T-helper 17 cell (primary cell): ENCODE measurements around the gene ZC3H12C. TPM values are rescaled to one million over a fixed set of nuclear protein-coding genes. Genes with fewer than 3 reads are reported as not detected.

ENCODE experiments used
- ATAC-seq: fragments of 150-1000 bp; cut with Tn5 transposase; 2 replicates; pipeline ENCODE4 v1.10.0; 2021; ENCODE audit warnings: mild to moderate bottlenecking, moderate library complexity
- DNase-seq, 3 donors: peaks; one replicate each; pipeline versions ENCODE4 v3.0.0 to v3.0.0-alpha.2; 2020 to 2021
- H3K9me3 ChIP-seq: one replicate; pipeline ENCODE4 v1.7.0; 2013; ENCODE audit warnings: low read length, mild to moderate bottlenecking; ENCODE audit not compliant: control insufficient read depth, poor library complexity, severe bottlenecking
- H3K27ac Mint-ChIP-seq: one replicate; pipeline ENCODE4 v1.8.0; 2022; ENCODE audit warnings: mild to moderate bottlenecking, moderate library complexity, mixed read lengths
- H3K27me3 Mint-ChIP-seq: one replicate; pipeline ENCODE4 v1.8.0; 2022; ENCODE audit warnings: mixed read lengths
- H3K36me3 Mint-ChIP-seq: one replicate; pipeline ENCODE4 v1.8.0; 2022; ENCODE audit warnings: low read depth, mixed read lengths
- H3K4me1 Mint-ChIP-seq: one replicate; pipeline ENCODE4 v1.8.0; 2022; ENCODE audit warnings: mild to moderate bottlenecking, mixed read lengths
- H3K4me3 Mint-ChIP-seq: one replicate; pipeline ENCODE4 v1.8.0; 2022; ENCODE audit warnings: mild to moderate bottlenecking, moderate library complexity, mixed read lengths
- total RNA-seq, 4 donors: library from RNA in 2 of 4; stranded (reverse) in 2 of 4; gene quantifications; one replicate each; pipeline ENCODE4 v1.2.3 and lab custom pipeline; 2022 to 2026

The ZC3H12C gene
- total RNA-seq, 2 donors from 2014 or later, result 0.15 to 0.91 TPM

DNA sequence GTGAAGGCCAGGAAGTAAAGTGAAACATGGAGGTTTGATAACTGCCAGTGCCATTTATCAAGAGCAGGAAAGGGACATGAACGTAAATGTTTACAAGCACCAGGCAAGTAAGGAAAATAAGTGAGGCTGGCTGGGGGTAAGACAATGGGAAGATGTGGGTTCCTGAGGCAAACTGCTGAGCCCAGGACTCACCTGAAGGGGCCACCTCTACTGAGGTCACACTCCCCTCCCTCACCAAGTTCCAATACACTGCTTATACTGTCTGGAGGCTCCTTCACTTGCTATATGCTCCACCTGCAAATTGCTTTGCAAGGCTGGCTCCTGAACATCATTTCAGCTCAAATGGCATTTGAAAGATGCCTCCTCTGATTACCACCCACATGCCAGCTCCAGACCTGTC is 10.3 kb upstream of the ZC3H12C start:
- no peaks in the 10 kb centered on the region for H3K4me1 Mint-ChIP-seq
- H3K27me3 Mint-ChIP-seq, result peaks cover 36% of the 10 kb centered on the region
- DNase-seq, result no peak
- no peaks in the 10 kb centered on the region for H3K9me3 ChIP-seq
- H3K36me3 Mint-ChIP-seq, result no peaks in the 10 kb centered on the region
- no peak for ATAC-seq
- no peak overlapping the region for H3K27ac Mint-ChIP-seq
- no peak overlapping the region for H3K4me3 Mint-ChIP-seq

DNA sequence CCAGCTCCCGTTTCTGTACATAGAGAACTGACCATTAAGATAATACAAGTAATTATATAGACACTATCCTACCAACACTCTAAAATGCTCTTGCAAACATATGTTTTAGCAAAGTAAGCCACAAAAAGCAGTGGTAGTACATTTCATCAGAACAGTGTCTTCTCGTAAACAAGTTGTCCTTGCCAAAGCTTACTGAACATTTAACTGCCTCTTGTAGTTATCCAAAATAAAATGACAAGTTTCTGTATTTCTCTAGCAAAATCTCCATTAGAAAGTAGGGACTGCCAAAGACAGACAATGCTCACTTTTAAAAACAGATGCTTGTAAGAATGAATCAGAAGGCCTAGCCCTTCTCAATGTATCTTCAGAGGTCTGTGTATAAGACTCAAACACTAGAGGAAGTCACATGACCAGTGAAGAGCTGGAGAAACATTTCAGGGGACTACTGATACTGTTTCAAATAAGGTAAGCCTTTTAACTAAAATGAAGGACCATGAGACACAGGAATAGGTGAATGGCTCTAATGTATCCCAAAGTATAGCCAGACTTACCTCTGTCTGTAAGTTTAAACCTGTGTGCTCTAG is 7.8 kb upstream of the ZC3H12C start:
- Mint-ChIP-seq H3K4me3 (no peak overlapping the region), H3K27me3 (peaks cover 44% of the 10 kb centered on the region), H3K27ac (no peak overlapping the region), H3K4me1 (no peaks in the 10 kb centered on the region), H3K36me3 (no peaks in the 10 kb centered on the region)
- DNase-seq, result no peak
- no peak for ATAC-seq
- no peaks in the 10 kb centered on the region for H3K9me3 ChIP-seq

DNA sequence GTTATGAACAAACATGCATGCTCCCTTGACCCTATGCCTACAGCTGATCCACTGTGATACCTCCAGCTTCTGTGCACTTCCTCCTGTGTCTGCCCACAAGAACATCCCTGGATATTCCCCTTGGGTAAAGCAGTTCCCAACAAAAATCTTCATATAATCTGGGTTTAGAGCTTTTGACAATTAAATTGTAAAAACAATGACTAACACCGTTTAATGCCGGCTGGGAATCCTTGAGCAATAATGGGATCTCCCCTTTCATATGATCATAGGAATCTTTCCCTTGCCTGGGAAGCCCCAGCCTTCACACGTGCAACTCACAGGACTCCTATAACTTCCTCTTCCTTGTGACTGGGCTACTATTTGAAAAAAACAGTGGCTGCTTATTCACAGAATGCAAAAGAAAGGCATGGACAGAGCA is 6.3 kb upstream of the ZC3H12C start:
- ATAC-seq, result no peak
- Mint-ChIP-seq H3K4me1 (no peaks in the 10 kb centered on the region), H3K4me3 (no peak overlapping the region), H3K27ac (no peak overlapping the region), H3K27me3 (peaks cover 35% of the 10 kb centered on the region), H3K36me3 (no peaks in the 10 kb centered on the region)
- H3K9me3 ChIP-seq, result no peaks in the 10 kb centered on the region
- DNase-seq, result no peak

DNA sequence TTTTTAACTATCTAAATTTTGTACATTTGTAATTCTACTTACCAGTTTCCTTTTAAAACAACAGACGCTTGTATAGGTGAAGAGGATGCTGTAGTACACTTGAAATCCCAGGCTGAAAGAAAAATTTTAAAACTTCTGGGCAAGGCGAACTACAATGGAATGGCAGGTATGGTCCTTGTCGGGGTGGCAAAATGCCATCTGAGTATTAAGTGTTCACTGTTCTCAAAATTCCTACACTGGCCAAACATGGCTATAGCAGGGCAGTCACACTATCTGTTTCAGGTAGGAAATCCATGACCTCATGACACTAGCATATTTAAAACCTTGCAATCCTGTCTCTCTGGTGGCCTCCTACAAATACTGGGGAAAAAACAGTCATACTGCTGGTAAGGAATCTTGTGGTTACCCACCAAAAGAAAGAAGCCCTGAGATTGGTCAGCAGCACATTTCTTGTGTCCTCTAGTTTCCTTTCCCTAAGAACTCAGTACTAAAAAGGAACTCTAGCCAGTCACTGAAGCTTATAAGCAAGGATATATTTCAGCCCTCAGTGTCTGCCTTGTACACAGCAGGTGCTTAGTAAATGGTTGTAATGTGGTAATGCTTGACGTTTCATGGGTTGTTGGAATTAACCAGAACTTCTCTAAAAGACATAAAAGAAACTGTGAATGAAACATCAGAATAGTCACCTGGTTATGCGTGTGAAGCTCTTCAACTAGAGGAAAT is 5.2 kb upstream of the ZC3H12C start:
- peaks cover 2% of the 10 kb centered on the region for H3K36me3 Mint-ChIP-seq
- DNase-seq, result no peak
- peaks cover 34% of the 10 kb centered on the region for H3K27me3 Mint-ChIP-seq
- H3K27ac Mint-ChIP-seq, result no peak overlapping the region
- no peak for ATAC-seq
- no peak overlapping the region for H3K4me3 Mint-ChIP-seq
- no peaks in the 10 kb centered on the region for H3K9me3 ChIP-seq
- H3K4me1 Mint-ChIP-seq, result peaks cover 6% of the 10 kb centered on the region

DNA sequence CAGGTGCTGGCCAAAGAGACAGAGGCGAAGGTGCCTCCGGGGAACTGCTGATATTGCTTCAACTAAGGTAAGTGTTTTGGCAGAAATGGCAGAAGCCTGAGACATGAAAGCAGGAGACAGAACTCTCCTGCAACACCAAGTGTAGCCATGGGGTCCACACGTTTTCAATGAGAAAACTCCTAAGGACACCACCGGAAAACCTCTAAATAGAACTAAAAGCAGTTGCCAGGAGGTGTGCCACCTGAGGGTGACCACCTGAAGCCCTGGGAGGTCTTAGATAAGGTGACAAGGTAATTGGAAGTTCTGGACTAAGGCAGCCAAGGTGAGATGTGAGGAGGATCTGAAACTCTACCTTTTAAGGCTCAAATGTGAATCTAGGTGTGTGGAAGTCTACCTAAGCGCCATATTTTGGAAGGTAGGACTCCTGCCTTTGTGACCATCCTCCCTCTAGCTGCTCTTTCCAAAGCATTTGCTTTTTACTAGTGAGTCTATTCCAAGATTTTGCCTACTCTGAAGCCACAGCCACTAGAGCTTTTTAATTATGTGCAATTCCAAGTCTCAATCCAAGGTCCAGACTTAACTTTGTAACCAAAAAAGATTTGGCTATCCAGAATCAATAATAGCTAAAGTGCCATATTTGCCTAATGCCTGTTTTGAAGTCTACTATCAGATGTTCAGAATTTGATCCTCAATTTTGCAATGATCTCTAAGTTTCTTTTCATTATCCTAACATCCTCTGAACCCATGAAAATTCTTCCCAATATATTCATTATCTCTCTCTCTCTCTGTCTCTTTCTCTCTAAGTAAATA is 4.5 kb upstream of the ZC3H12C start:
- Mint-ChIP-seq H3K27ac (no peak overlapping the region), H3K36me3 (peaks cover 2% of the 10 kb centered on the region), H3K4me1 (peaks cover 7% of the 10 kb centered on the region), H3K27me3 (peaks cover 30% of the 10 kb centered on the region), H3K4me3 (no peak overlapping the region)
- DNase-seq, result no peak
- ATAC-seq, result no peak
- no peaks in the 10 kb centered on the region for H3K9me3 ChIP-seq

DNA sequence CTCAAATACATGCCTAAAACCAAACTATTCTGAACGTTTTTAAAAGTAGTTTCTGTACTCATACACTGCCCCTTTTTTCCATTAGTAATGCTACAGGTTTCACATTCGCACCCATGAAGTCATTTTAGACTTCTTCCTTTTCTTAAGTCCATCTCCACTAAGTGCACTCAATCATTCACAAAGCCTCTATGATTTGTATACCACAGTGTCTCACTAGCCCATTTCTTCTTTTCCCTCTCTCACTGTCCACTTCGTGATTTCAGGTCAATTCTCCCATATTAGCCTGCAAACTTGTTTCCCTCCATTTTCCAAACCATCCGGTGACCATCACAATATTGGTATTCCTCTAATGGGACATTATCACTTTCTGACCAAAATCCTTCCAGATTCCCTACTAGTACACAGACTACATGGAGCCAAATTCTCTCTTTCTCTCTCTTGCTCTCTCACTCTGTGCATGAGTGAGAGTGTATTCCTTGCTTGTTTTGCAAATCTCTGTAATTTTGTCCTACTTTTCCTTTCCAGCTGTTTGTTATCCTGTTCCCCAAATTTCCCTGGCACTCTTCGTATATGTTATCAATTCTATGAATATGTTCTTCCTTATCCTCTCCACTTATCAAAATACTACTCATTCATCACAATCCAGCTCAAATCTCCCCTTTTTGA is 3.4 kb upstream of the ZC3H12C start:
- H3K36me3 Mint-ChIP-seq, result peaks cover 2% of the 10 kb centered on the region
- H3K4me3 Mint-ChIP-seq, result no peak overlapping the region
- ATAC-seq (no peak), DNase-seq (no peak)
- no peak overlapping the region for H3K27ac Mint-ChIP-seq
- H3K4me1 Mint-ChIP-seq, result peaks cover 9% of the 10 kb centered on the region
- H3K9me3 ChIP-seq, result no peaks in the 10 kb centered on the region
- peaks cover 36% of the 10 kb centered on the region for H3K27me3 Mint-ChIP-seq

DNA sequence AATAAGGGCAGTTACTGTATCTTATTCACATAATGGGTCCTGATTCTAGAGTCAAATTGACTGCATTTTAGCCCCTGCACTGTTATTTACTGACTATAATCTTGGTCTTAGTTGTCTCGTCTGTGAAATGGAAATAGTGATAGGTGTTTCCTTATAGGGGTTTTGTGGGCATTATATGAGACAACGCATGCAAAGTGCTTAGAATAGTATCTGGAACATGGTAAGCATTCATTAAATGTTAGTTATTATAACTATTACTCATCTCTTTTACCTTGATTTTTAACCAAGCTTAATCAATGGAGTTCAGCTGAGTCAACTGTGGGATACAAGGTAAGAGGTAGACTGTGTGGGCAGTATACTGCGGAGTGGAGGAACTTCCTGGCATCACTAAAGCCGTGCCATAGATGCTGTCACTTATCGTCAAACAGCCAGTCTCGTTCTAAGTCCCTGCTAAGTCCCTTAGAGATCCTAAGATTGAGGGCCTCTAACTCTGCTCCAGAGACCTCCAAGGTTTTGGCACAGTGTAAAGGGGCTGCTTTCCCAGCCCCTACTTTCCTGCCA is 2.6 kb upstream of the ZC3H12C start:
- no peak for ATAC-seq
- Mint-ChIP-seq H3K27me3 (peaks cover 41% of the 10 kb centered on the region), H3K27ac (no peak overlapping the region)

DNA sequence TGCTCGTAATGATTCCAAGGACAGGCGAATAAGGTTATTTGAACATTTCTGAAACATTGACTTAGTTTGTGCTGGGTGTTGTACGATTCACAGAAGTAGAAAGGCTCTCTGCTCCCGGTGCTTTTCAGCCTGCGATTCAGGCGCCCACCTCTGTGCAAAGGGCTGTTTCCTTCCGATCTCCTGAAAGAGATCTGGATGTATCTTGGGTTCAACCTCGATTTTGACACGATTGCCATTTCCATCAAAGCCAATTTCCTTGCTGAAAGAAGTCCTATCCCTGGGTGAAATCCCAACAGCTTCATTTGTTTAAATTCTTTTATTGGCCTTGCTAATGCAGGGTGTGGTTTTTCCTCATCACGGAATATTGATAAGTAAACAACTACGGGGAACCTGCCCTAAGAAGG is 1.1 kb upstream of the ZC3H12C start:
- DNase-seq, result no peak
- peak overlapping the region; percentile 91 for H3K4me3 Mint-ChIP-seq
- ATAC-seq, result no peak
- H3K27me3 Mint-ChIP-seq, result peaks cover 38% of the 10 kb centered on the region
- peaks cover 2% of the 10 kb centered on the region for H3K36me3 Mint-ChIP-seq
- peaks cover 9% of the 10 kb centered on the region for H3K4me1 Mint-ChIP-seq
- H3K27ac Mint-ChIP-seq, result no peak overlapping the region
- no peaks in the 10 kb centered on the region for H3K9me3 ChIP-seq

More for the DNA sequence above, 2.6 kb upstream of the ZC3H12C start:
- H3K4me1 Mint-ChIP-seq, result peaks cover 9% of the 10 kb centered on the region
- no peak for DNase-seq
- peaks cover 2% of the 10 kb centered on the region for H3K36me3 Mint-ChIP-seq
- no peaks in the 10 kb centered on the region for H3K9me3 ChIP-seq
- no peak overlapping the region for H3K4me3 Mint-ChIP-seq

DNA sequence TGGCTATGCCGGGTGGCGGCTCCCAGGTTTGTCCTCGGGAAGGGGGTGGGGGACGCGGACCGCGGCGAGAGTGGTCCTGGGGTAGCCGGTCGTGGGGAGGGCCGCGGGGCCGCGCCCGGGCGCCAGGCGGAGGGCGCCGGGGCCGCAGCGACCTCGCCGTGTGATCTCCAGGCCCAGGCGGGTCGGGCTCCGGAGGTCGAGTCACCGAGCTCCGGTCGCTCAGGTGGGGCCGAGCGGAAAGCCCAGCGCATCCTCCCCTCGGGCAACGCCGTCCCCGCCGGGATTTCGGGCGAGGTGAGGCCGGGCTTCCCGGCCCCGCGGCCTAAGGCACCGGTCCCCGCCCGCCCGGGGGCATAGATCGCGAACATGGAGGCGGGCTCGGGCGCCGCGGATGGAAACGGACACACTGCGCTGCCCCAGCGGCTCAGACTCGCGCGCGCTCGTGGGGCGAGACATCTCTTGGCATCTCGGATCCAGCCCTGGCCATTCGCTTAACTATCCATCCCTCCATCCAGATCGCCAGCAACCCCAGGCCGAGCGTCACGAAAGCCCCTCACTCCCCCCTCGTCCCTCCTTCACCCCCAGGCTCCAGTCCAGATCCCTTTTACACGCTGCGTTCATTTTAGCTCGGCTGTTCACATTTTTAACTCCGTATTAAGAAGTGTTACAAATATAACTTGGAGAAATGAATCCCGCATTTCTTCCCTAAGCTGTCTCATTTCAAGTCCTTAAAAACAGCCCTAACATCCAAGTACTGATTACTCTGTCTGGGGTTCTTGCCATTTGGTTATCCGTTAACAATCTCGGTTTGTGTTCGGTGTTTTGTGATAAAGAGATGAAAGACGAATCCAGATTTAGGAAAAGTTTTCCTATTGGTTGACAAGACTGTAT is 460 bp downstream of the ZC3H12C start:
- ATAC-seq (no peak), DNase-seq (no peak)
- Mint-ChIP-seq H3K27ac (no peak overlapping the region), H3K4me3 (peak overlapping the region; percentile 82), H3K36me3 (peaks cover 2% of the 10 kb centered on the region), H3K4me1 (peaks cover 9% of the 10 kb centered on the region), H3K27me3 (peaks cover 24% of the 10 kb centered on the region)
- no peaks in the 10 kb centered on the region for H3K9me3 ChIP-seq

DNA sequence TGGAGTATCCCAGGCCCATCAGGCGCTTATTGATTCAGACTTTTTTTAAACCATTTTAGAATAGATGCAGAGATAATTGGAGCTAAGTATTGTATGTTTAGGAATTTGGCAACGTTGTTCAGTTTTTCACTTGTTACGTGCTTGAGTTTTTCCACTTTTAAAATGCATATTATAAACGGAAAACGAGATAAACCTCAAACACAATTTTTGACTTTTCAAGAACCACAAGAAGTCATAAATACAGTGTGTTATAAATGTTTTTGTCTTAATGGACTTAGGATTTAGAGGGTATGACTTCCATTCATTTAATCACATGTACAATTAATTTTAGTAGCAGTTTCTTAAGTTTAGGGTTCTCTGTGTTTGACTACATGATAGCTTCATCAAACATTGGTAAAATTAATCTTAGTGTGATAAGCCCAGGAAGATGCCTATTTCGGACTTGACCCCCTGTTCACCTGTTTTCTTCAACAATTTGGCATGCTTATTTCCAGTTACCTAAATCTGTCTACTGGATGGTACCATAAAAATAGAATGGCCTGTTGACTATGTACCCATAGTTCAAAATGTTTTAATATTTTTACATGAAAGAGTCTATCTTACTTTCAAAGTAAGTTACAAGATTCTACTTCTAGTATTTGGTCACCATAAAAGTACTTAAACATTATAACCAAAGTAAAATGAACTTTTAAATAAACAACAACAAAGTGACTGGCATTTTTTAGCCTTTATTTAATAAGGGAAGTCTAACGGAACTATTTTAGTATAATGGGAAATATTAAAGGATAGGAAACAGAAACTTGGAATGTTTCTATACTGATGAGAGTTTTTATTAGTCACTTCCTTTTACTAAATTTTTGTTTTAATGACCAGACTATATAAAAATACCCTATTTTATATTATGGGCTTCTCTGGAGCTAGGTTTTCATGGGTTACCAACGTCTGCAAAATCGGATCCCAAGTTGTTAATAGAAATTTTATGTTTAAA is 1.4 kb downstream of the ZC3H12C start:
- H3K36me3 Mint-ChIP-seq, result peaks cover 2% of the 10 kb centered on the region
- H3K4me3 Mint-ChIP-seq, result peak overlapping the region; percentile 82
- H3K9me3 ChIP-seq, result no peaks in the 10 kb centered on the region
- peaks cover 9% of the 10 kb centered on the region for H3K4me1 Mint-ChIP-seq
- no peak overlapping the region for H3K27ac Mint-ChIP-seq
- ATAC-seq (no peak), DNase-seq (no peak)
- H3K27me3 Mint-ChIP-seq, result peaks cover 24% of the 10 kb centered on the region

DNA sequence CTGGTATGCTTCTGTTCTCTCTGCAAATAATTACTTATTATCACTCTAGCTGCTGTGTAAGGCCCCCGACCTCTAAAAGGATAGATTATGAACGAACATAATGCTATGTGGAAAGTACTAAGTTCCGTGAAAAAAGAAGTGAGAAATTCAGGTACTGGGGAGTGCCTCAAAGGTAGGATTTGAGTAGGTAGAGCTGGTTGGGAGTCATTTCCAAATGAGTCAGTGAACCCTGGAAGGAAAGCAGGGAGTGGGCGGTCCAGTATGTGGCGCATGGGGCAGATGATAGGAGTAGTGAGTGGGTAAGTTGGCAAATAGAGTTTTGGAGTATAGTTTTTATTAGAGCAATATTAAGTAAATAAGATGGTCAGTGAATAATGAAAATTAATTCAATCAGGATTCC is 2.4 kb downstream of the ZC3H12C start:
- Mint-ChIP-seq H3K27me3 (peaks cover 25% of the 10 kb centered on the region), H3K36me3 (peaks cover 5% of the 10 kb centered on the region), H3K27ac (no peak overlapping the region), H3K4me3 (no peak overlapping the region), H3K4me1 (peaks cover 9% of the 10 kb centered on the region)
- no peaks in the 10 kb centered on the region for H3K9me3 ChIP-seq
- no peak for DNase-seq
- ATAC-seq, result no peak
